GM19324 (cell line): ENCODE measurements around the gene RPH3AL.
"Not testable (repeated sequence)": the region's sequence is repeated elsewhere in the genome, so short reads cannot be mapped to it uniquely, and the experiment has no call there.

Experiments used
- ATAC-seq: cut with Tn5 transposase; IDR thresholded peaks from one replicate; pipeline ENCODE4 v1.9.1; 2021; ENCODE audit warnings: mild to moderate bottlenecking, moderate library complexity; ENCODE audit not compliant: unreplicated experiment, low FRiP score

RPH3AL gene

GRCh38 chr17:322006-322780 is 30.4 kb downstream of the RPH3AL start:
- ATAC-seq = no peak

GRCh38 chr17:321386-321941 is 31.1 kb downstream of the RPH3AL start:
- ATAC-seq = no peak

DNA sequence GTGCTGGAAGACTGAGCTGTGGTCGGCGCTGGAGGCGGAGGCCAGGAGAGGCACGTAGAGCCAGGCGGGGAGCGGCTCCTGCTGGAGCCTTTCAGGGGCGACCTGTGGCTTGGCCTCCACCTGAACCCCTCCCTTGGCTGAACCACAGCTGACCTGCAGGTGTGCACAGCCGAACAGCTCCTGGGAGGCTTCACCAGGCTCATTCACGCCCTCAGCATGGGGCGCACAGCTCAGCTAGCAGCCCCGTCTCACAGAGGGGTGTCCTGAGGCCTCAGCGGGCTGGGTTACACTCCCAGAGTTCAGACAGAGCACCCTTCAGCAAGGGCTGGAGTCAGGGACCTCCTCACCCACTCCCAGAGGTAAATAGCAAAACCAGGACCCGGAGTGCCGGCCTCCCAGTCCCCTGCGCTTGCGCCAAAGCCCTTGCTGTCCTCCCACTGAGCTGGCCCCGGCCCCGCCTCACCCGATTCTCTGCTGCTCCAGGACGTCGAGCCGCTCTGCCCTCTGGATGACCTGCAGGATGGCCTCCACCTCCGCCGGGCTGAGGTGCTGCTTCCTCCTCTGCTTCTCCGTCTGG is 31.7 kb downstream of the RPH3AL start:
- no peak for ATAC-seq

GRCh38 chr17:320139-320538 is 32.5 kb downstream of the RPH3AL start:
- ATAC-seq = no peak

DNA sequence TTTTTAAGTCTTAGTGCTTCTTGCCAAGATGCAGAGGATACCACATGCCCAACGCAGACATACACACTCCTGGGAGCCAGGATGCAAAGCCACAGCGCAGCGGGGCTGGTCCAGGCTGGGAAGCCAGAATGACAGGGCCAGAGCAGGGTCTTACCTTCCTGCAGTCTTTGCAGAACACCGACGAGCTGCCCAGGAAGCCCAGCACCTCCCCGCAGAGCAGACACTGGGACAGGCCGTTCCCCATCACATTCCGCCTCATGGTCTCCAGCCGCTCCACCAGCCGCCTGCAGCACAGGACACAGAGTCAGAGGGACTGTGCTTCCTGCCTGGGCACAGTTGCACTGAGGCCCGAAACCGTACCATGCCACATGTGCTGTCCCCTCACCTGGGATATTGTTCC is 33.3 kb downstream of the RPH3AL start:
- no peak for ATAC-seq

DNA sequence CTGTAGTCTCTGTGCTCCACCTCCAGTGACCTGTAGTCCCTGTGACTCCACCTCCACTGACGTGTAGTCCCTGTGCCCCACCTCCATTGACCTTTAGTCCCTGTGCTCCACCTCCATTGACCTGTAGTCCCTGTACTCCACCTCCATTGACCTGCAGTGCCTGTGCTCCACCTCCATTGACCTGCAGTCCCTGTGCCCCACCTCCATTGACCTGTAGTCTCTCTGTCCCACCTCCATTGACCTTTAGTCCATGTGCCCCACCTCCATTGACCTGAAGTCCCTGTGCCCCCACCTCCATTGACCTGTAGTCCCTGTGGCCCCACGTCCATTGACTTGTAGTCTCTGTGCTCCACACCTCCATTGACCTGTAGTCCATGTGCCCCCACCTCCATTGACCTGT is 35.5 kb downstream of the RPH3AL start:
- ATAC-seq = not testable (repeated sequence)

DNA sequence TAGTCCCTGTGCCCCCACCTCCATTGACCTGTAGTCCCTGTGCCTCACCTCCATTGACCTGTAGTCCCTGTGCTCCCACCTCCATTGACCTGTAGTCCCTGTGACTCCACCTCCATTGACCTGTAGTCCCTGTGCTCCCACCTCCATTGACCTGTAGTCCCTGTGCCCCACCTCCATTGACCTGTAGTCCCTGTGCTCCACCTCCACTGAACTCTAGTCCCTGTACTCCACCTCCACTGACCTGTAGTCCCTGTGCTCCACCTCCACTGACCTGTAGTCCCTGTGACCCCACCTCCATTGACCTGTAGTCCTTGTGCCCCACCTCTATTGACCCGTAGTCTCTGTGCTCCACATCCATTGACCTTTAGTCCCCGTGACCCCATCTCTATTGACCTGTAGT is 37.2 kb downstream of the RPH3AL start:
- not testable (repeated sequence) for ATAC-seq

- not testable (repeated sequence) for ATAC-seq
Observed at GRCh38 chr17:314614-314944, 38.0 kb downstream of the RPH3AL start.

DNA sequence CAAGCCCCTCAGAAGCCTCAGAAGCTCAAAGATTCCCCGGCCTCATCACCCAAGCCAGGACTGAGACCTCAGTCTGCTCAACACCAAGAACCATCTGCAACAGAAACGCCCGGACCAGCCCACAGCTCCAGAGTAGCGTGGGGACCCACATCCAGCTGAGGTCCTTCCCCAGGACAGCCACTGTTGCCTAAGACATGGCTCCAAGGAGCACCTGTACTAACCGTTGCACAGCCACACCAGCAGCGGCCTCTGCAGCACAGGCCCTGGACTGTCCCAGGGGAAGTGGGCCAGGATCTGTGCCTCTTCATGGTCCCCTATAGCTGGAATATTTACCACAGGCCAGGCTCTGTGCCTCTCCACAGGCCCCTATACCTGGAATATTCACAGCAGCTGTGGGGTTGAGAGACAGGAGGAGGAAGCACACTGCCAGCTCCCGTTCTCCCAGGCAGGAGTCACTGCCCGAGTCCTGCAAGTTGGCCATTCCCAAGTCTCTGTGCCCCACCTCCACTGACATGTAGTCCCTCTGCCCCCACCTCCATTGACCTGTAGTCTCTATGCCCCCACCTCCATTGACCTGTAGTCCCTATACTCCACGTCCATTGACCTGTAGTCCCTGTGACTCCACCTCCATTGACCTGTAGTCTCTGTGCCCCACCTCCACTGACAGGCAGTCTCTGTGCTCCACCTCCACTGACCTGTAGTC is 38.5 kb downstream of the RPH3AL start:
- no peak for ATAC-seq

DNA sequence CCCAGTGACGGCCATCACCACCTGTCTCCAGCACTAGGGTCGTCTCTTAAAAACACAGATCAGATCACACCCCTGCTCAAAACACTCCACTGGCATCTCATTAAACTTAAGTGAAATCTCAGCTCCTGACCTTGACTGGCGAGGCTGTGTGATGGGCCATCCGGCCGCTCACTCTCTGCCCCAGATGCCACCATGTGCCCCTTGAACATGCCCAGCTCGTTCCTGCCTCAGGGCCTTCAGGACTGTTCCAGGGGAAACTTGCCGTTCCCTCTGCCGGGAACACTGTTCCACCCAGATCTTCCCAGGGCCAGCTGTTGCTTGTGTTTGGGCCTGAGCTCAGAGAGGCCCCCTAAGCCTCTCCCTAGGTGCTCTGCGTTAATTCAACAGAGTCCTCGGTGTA is 39.4 kb downstream of the RPH3AL start:
- ATAC-seq = no peak

DNA sequence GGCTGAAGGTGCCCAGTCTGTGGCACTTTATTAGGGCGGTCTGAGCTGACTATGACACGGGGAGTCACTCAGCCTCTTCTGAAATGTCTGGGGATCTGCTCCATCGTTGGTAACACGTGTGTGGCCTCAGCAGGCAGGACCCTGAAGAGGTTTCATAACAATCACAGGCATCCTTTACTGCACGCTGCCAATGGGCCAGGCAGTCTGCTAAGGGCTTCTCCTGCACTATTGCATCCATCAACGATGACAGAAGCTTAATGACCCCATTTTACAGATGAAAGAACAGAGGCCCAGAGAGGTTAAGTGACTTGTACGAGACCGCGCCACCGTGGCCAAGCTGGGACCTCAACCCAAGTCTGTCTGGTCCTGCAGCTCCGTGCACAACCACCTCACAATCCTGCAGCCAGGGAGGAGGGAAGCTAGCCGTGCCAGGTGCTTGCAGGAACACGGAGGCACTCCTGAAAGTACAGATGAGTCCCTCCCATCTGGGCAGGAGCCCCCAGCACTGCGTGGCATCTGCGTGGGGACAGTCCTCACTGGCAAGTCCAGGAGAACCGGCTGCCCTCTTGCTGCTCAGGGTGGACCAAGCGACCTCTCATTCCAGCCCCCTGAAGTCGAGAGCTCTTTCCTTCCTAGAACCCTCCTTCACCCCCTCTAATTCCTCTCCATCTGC is 40.0 kb downstream of the RPH3AL start:
- ATAC-seq = no peak

DNA sequence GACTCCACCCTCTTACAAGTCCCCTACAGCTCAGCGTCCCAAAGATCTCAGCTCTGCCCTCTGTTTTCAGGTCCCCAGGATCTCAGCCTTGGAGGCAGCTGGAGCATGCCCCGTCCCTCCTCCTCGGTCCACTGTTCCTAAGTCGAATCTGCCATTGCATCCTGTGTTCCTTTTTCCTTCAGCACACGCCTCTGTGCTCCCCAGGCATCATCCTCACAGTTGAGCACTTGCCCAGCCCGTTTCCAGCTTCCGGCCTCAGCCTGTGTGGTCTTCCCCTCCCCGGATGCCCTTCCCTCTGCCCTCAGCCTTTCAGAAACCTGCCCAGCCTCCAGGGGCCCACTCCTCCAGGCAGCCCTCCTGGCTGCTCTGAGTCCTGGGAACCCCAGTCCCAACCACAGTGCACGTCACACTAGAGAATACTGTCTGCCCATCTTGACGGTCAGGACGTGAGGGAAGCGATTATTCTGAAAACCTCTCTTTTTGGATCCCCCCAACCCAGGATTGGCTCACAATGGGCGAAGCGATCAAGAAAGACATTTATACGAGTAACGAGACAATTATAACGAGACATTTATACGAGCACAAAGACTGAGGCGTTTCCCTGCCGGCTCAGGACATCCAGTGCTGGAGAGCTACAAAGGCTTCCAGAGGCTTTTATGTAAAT is 41.4 kb downstream of the RPH3AL start:
- no peak for ATAC-seq

DNA sequence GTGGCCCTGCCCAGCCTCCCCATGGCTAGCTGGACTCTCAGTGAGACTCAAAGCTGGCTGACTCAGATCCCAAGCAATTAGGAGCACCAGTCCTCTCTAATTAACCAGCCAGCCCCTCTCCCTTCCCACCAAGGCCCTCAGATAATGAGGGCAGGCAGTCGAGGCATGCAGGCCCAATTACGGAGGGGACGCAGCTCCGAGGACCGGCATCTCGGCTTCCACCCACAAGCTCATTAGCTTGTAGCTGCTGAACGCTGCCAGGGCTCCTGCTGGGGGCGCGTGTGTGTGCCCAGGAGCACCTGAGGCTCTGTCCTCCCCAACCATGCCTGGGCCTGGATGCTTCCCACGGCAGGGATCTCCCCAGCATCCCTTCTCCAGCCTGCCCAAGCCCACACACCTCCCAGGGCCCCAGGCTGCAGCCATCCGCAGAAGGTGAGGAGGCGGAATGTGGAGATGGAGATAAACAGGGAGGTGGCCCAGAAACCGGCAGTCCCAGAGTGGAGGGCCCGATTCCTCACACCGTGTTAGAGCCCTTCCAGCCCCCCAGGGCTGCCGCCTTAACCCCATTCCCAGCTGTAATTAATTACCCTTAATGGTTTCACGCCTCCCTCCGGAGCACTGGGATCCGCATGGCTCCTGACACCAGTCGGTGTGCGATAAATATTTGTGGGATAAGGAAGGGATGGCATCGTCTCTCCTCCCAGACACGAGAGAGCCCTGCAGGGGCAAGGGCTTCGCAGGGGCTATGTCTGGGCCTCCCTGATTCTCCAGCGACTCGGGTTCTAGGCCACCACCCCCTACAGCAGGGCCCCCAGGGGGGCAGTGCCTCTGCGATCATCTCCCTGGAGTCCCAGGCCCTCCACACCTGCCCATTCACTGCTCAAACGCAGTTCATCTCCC is 42.2 kb downstream of the RPH3AL start:
- no peak for ATAC-seq

DNA sequence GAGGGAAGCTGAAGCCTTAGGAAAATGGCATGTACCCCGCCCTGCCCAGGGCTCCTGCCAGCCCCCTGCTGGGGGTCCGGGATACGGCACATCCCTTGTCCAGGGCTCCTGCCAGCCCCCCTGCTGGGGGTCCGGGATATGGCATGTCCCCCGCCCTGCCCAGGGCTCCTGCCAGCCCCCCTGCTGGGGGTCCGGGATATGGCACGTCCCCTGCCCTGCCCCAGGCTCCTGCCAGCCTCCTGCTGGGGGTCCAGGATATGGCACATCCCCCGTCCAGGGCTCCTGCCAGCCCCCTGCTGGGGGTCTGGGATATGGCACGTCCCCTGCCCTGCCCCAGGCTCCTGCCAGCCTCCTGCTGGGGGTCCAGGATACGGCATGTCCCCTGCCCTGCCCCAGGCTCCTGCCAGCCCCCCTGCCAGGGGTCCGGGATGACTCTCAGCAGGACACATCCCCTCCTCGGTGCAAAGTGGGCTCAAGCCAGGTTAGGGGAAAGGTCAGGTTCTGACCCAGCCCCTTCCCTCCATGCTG is 43.2 kb downstream of the RPH3AL start:
- ATAC-seq = no peak

GRCh38 chr17:307741-308507 is 44.7 kb downstream of the RPH3AL start:
- ATAC-seq = no peak

GRCh38 chr17:307295-307691 is 45.3 kb downstream of the RPH3AL start:
- ATAC-seq = no peak

DNA sequence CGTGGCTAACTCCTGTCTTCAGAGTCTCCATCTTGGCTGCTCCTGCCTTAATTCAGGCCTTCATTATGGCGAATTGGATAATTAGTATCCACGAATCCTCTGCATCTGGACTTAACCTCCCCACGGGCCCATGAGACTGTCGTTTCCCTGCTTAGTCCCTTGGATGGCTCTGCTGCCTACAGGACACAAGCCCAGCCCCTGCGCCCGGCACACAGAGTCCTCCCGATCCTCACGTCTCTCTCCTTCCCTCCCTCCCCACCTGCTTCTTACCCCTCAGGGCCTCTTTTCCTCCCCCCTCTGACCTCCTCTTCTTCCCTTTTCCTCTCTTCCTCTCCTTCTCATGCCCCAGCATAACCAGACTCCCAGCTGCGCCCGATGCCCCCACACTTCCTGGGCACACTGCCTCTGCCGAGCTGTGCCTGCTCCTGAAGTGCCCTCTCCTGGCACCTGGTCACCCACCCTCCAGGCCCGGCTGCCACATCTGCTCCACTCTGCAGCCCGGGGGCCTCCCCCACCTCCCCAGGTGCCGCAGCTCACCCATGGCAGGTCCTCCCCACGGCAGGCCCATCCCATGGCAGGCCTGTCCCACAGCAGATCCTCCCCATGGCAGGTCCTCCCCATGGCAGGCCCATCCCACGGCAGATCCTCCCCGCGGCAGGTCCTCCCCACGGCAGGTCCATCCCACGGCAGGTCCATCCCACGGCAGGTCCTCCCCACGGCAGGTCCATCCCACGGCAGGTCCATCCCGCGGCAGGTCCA is 45.9 kb downstream of the RPH3AL start:
- no peak for ATAC-seq

DNA sequence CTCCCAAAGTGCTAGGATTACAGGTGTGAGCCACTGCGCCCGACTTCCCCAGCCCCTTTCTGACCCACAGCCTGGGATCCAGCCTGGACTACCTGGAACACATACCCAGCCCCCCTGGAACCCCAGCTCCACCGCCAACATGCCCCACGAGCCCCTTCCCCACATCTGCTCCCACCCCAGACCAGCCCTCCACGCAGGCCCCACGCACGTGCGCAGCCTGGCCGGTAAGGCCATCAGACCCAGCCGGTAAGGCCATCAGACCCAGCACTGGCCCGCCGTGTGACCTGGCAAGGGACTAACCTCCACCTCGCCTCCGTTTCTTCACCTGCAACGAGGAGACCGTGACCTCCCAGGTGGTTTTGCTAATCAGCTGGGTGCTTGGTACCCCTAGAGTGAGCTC is 46.5 kb downstream of the RPH3AL start:
- ATAC-seq = no peak
